ENCODE results near the gene CMSS1.

DNA sequence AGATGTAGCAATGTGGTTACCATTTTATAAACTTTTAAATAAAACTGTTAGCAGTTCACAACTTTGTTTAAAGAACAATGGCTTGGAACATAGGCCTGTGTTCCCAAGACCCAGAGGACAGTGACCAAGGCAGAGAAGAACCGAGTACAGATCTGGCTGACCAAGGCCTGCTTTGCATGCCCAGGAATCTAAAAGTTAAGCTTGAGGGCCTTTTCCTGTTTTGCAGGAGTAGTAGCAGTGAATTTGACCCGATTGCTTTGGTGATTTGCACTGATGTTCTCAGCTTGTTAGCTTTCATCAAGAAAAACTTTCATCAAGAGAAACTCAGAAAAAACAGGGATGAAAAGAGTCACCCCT, 286.8 kb downstream of the CMSS1 start:
- TF ChIP-seq, protein P1, sequence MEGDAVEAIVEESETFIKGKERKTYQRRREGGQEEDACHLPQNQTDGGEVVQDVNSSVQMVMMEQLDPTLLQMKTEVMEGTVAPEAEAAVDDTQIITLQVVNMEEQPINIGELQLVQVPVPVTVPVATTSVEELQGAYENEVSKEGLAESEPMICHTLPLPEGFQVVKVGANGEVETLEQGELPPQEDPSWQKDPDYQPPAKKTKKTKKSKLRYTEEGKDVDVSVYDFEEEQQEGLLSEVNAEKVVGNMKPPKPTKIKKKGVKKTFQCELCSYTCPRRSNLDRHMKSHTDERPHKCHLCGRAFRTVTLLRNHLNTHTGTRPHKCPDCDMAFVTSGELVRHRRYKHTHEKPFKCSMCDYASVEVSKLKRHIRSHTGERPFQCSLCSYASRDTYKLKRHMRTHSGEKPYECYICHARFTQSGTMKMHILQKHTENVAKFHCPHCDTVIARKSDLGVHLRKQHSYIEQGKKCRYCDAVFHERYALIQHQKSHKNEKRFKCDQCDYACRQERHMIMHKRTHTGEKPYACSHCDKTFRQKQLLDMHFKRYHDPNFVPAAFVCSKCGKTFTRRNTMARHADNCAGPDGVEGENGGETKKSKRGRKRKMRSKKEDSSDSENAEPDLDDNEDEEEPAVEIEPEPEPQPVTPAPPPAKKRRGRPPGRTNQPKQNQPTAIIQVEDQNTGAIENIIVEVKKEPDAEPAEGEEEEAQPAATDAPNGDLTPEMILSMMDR (IDR thresholded peaks at IDR 0.05), result no peak
- TF ChIP-seq, protein P2, sequence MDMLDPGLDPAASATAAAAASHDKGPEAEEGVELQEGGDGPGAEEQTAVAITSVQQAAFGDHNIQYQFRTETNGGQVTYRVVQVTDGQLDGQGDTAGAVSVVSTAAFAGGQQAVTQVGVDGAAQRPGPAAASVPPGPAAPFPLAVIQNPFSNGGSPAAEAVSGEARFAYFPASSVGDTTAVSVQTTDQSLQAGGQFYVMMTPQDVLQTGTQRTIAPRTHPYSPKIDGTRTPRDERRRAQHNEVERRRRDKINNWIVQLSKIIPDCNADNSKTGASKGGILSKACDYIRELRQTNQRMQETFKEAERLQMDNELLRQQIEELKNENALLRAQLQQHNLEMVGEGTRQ (IDR thresholded peaks at IDR 0.05; ENCODE audit: borderline replicate concordance, low read depth, low read length), result no peak
- TF ChIP-seq RFX5 (IDR thresholded peaks at IDR 0.05; ENCODE audit: low read length) (no peak), GABPA (IDR thresholded peaks at IDR 0.05; ENCODE audit: low read depth) (no peak), EZH2phosphoT487 (IDR thresholded peaks at IDR 0.05; ENCODE audit: borderline replicate concordance, low read depth) (no peak), RAD21 (IDR thresholded peaks at IDR 0.05; ENCODE audit: low read length) (no peak), NRF1 (IDR thresholded peaks at IDR 0.05; ENCODE audit: low read depth, low read length) (no peak), TAF1 (IDR thresholded peaks at IDR 0.05; ENCODE audit: borderline replicate concordance, low read depth, low read length) (no peak), SMC3 (IDR thresholded peaks at IDR 0.05; ENCODE audit: low read depth, low read length) (no peak)
- TF ChIP-seq, protein P3, sequence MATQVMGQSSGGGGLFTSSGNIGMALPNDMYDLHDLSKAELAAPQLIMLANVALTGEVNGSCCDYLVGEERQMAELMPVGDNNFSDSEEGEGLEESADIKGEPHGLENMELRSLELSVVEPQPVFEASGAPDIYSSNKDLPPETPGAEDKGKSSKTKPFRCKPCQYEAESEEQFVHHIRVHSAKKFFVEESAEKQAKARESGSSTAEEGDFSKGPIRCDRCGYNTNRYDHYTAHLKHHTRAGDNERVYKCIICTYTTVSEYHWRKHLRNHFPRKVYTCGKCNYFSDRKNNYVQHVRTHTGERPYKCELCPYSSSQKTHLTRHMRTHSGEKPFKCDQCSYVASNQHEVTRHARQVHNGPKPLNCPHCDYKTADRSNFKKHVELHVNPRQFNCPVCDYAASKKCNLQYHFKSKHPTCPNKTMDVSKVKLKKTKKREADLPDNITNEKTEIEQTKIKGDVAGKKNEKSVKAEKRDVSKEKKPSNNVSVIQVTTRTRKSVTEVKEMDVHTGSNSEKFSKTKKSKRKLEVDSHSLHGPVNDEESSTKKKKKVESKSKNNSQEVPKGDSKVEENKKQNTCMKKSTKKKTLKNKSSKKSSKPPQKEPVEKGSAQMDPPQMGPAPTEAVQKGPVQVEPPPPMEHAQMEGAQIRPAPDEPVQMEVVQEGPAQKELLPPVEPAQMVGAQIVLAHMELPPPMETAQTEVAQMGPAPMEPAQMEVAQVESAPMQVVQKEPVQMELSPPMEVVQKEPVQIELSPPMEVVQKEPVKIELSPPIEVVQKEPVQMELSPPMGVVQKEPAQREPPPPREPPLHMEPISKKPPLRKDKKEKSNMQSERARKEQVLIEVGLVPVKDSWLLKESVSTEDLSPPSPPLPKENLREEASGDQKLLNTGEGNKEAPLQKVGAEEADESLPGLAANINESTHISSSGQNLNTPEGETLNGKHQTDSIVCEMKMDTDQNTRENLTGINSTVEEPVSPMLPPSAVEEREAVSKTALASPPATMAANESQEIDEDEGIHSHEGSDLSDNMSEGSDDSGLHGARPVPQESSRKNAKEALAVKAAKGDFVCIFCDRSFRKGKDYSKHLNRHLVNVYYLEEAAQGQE (IDR thresholded peaks at IDR 0.05; ENCODE audit: low read depth, low read length), result no peak
- TF ChIP-seq, protein P4, sequence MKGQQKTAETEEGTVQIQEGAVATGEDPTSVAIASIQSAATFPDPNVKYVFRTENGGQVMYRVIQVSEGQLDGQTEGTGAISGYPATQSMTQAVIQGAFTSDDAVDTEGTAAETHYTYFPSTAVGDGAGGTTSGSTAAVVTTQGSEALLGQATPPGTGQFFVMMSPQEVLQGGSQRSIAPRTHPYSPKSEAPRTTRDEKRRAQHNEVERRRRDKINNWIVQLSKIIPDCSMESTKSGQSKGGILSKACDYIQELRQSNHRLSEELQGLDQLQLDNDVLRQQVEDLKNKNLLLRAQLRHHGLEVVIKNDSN (IDR thresholded peaks at IDR 0.05; ENCODE audit: borderline replicate concordance, low read depth), result no peak
- TF ChIP-seq, protein P5, sequence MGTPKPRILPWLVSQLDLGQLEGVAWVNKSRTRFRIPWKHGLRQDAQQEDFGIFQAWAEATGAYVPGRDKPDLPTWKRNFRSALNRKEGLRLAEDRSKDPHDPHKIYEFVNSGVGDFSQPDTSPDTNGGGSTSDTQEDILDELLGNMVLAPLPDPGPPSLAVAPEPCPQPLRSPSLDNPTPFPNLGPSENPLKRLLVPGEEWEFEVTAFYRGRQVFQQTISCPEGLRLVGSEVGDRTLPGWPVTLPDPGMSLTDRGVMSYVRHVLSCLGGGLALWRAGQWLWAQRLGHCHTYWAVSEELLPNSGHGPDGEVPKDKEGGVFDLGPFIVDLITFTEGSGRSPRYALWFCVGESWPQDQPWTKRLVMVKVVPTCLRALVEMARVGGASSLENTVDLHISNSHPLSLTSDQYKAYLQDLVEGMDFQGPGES (IDR thresholded peaks at IDR 0.05; ENCODE audit: low read depth, low read length), result no peak

Measured in SK-N-SH (cell line).